Measurements from ENCODE around the gene TSPAN5.

The TSPAN5 gene

GRCh38 chr4:98583265-98583664 is 75.1 kb downstream of the TSPAN5 start:
- DNase-seq: no peak

- DNase-seq: no peak
Observed at GRCh38 chr4:98581126-98581525, 77.3 kb downstream of the TSPAN5 start.

- no peak for DNase-seq
Observed at GRCh38 chr4:98577956-98578355, 80.5 kb downstream of the TSPAN5 start.

GRCh38 chr4:98574816-98575215 is 83.6 kb downstream of the TSPAN5 start:
- no peak for DNase-seq

- no peak for DNase-seq
Observed at GRCh38 chr4:98573791-98574190, 84.6 kb downstream of the TSPAN5 start.

GRCh38 chr4:98572697-98573096 is 85.7 kb downstream of the TSPAN5 start:
- no peak for DNase-seq

GRCh38 chr4:98571161-98571786 is 87.1 kb downstream of the TSPAN5 start:
- no peak for DNase-seq

GRCh38 chr4:98570151-98570797 is 88.1 kb downstream of the TSPAN5 start:
- DNase-seq: no peak

GRCh38 chr4:98568941-98569663 is 89.3 kb downstream of the TSPAN5 start:
- DNase-seq: peak; percentile 21

- no peak for DNase-seq
Observed at GRCh38 chr4:98567611-98568010, 90.8 kb downstream of the TSPAN5 start.

- DNase-seq: peak; percentile 55
Observed at GRCh38 chr4:98566361-98567008, 91.9 kb downstream of the TSPAN5 start.

- peak; percentile 48 for DNase-seq
Observed at GRCh38 chr4:98565681-98566301, 92.6 kb downstream of the TSPAN5 start.

- no peak for DNase-seq
Observed at GRCh38 chr4:98564852-98565251, 93.6 kb downstream of the TSPAN5 start.

GRCh38 chr4:98560321-98560720 is 98.1 kb downstream of the TSPAN5 start:
- no peak for DNase-seq

- no peak for DNase-seq
Observed at GRCh38 chr4:98558471-98559169, 99.8 kb downstream of the TSPAN5 start.

- no peak for DNase-seq
Observed at GRCh38 chr4:98557194-98557892, 101.1 kb downstream of the TSPAN5 start.

- no peak for DNase-seq
Observed at GRCh38 chr4:98556451-98556850, 102.0 kb downstream of the TSPAN5 start.

GRCh38 chr4:98555798-98556445 is 102.5 kb downstream of the TSPAN5 start:
- peak; percentile 34 for DNase-seq

- DNase-seq: peak; percentile 55
Observed at GRCh38 chr4:98546910-98547594, 111.4 kb downstream of the TSPAN5 start.

GRCh38 chr4:98544818-98545414 is 113.5 kb downstream of the TSPAN5 start:
- DNase-seq: no peak
